ENCODE results near the gene EDN1.

The EDN1 gene

DNA sequence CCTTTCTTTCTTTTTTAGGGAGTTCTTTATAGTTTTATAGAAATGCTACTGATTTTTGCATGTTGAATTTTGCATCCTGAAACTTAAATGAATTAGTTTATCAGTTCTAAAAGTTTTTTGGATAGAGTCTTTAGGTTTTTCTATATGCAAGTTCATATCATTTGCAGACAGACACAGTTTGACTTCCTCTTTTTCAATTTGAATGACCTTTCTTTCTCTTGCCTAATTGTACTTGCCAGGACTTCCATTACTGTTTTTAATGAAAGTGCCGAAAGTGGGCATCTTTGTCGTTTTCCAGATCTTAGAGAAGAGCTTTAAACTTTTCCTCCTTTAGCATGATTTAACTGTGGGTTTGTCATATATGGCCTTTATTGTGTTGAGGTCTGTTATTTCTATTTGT is 21.1 kb upstream of the EDN1 start:
- no peak for DNase-seq (ENCODE audit: low read depth in 1 of 2, low spot score in 1 of 2)

DNA sequence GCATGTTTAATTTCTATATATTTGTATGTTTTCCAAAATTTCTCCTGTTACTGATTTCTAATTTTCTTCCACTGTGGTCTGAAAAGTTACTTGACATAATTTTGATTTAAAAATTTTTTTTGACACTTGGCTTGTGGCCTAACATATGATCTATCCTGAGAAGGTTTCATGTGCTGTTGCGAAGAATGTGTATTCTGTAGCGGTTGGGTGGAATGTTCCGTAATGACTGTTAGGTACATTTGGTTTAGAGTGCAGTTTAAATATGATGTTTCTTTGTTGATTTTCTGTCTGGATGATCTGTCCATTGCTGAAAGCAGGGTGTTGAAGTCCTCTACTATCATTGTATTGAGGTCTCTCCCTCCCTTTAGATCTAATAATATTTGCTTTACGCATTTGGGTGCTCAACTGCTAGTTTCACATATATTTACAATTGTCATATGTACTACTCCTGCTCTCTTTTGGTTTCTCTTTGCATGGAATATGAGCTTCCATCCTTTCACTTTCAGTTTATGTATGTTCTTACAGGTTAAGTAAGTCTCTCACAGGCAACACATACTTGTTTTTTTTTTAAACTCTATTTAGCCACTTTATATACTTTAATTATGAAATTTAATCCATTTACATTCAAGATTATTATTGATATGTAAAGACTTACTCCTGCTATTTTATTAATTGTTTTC is 19.5 kb upstream of the EDN1 start:
- no peak for DNase-seq (ENCODE audit: low read depth in 1 of 2, low spot score in 1 of 2)

DNA sequence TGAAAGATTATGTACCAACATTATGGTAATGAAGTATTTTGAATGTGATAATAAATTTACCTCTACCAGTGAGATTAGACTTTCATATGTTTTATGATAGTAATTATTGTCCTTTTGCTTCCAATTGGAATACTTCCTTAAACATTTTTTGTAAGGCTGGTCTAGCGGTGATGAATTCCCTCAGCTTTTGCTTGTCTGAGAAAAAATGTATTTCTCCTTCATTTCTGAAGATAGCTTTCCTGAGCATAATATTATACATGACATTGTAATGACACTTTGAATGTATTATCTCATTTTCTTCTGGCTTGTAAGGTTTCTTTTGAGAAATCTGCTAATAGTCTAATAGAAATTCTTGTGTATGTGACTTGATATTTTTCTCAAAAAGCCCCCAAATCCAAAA is 18.6 kb upstream of the EDN1 start:
- no peak for DNase-seq (ENCODE audit: low read depth in 1 of 2, low spot score in 1 of 2)

DNA sequence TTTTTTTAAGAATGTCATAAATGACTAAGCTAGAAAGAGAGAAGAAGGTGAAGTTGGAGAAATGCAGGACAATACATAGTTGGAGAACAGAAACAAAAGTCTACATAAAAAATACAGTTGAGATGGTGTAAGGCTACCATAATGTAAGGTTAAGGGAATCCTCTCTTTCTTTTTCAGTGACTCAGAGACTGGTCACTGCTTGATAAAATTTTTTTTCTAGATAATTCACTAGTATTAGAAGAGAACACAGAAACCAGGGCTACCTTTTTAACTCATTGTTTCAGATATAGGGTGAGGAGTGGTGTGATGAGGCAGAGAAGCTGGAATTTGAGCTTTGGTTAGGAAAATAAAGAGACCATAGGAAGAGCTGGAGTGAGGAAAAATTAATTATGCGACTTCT is 18.2 kb upstream of the EDN1 start:
- DNase-seq (ENCODE audit: low read depth in 1 of 2, low spot score in 1 of 2) = no peak

- no peak for DNase-seq (ENCODE audit: low read depth in 1 of 2, low spot score in 1 of 2)
These were observed 15.1 kb upstream of the EDN1 start for GRCh38 chr6:12275107-12275506.

DNA sequence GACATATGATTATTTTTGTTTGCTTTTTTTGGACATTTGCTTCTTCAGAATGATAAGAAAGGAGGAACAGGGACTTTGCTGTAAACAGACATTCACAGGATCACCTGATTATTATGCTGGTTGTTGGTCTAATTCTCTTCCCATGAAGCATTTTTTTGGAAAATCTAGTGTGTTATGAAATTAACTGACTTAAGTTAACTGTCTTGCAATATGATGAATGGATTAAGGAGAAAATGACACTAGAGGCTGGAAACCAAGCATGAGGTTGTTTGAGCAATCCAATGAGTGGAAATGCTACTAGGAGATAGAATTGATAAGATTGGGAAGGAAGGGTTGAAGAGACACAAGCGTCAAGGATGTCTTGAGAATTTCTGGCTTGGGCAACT is 13.2 kb upstream of the EDN1 start:
- no peak for DNase-seq (ENCODE audit: low read depth in 1 of 2, low spot score in 1 of 2)

DNA sequence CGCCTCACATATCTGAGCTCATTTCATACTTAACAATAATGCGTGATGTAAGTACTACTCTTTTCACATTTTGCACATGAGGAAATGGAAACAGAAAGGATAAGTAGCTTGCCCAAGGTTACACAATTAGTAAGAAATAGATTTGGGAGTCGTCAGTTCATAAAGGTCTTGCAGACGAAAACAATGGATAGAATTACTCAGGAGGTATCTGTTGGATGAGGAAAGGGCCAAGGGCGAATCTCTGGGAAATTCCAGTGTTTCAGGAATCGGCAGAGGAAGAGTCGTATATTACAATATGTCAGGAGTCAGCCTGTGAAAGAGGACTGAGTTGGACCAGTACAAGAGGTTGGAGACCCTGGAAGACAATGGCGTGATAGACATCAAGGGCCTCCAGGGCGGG is 12.8 kb upstream of the EDN1 start:
- no peak for DNase-seq (ENCODE audit: low read depth in 1 of 2, low spot score in 1 of 2)

DNA sequence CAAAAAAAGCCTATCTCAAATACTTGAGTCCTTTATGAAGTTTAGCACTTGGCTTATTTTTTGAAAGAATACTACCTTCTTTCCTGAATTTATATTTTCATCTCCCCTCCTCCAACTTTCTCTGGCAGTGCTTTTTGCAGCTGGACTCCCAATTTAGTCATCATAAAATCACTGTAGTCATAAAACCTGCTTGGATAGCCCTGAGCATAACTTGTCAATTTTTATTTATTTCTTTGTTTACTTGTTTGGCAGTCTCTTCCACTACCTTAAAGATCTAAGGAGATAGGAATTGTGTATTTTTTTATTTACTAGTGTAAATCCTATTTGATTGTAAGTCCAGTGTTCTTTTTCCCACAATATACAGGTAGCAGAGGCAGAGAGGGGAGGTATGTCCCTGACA is 11.2 kb upstream of the EDN1 start:
- no peak for DNase-seq (ENCODE audit: low read depth in 1 of 2, low spot score in 1 of 2)

- DNase-seq (ENCODE audit: low read depth in 1 of 2, low spot score in 1 of 2) = no peak
These were observed 10.7 kb upstream of the EDN1 start for GRCh38 chr6:12279322-12280091.

DNA sequence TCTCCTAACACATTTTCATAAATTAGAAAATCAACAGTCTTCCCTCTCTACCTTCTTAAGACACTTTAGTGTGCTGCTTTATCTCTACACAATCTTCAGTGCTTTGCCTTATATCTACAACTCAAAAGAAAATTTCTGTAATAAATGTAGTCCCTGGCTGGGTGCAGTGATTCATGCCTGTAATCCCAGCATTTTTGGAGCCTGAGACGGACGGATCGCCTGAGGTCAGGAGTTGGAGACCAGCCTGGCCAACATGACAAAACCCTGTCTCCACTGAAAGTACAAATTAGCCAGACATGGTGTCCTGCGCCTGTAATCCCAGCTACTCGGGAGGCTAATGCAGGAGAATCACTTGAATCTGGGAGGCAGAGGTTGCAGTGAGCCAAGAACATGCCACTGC is 9.7 kb upstream of the EDN1 start:
- no peak for DNase-seq (ENCODE audit: low read depth in 1 of 2, low spot score in 1 of 2)

DNA sequence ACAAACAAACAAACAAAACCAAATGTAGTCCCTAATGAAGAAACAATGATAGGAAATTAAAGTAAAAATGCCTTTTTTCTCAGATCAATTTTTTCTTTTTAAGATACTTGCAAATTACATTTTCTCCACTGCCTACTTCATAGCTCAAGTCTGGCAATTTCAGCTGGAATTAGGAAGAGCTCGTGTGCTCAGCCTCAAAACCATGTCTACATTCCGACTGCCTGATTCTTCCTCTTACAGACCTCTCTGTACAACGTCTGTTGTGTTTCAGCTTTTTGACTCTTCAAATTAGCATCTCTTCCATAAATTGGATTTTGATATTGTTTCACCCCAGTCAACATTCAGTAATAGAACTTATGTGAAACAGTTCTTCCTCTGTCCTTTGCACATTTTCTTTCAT is 9.3 kb upstream of the EDN1 start:
- DNase-seq (ENCODE audit: low read depth in 1 of 2, low spot score in 1 of 2) = no peak

- DNase-seq (ENCODE audit: low read depth in 1 of 2, low spot score in 1 of 2) = no peak
These were observed 6.3 kb upstream of the EDN1 start for GRCh38 chr6:12283904-12284303.

DNA sequence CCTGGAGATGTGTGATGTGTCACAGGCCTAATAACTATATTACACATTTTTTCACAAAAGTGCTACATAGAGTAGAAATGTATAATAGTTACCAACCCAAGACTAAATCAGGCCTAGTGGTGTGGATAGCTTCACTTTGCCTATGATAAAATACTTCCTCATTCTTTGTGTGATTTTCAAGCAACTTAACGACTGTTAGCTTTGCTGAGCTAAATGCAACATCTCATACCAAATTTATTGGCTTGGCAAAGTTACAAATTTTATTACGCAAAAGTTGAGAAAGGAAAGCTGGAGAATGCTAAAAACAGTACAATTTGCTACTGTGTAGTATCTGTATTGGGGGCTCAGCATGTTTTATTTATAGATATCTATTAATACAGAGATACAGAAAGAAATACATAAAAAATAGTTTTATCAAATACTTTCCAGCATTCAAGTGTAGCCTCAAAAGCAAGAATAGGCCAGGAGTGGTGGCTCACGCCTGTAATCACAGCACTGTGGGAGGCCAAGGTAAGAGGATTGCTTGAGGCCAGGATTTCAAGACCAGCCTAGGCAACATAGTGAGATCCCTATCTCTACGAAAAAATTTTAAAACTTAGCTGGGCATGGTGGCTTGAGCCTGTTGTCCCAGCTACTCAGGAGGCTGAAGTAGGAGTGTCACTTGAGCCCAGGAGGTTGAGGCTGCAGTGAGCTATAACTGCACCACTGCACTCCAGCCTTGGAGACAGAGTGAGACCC is 3.6 kb upstream of the EDN1 start:
- DNase-seq (ENCODE audit: low read depth in 1 of 2, low spot score in 1 of 2) = no peak

DNA sequence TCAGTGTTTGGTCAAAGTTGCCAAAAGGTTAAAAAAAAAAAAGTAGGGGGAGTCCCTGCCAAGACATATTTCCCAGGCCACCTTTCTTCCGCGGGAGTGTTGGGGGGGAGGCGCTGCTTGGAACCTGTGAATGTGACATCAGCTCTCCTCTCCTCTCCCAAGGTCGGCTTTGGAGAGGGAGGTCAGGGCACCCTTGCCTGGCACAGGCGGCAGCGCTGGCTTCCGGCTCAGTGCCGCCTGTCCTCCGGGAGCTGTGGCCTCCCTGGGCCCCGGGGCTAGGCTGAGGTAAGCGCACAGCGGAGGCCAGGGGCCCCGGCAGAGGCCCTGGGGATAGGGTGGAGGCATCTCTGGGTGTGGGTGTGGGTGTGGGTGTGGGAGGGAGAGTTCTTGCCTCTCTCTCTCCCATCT is 1.9 kb upstream of the EDN1 start:
- no peak for DNase-seq (ENCODE audit: low read depth in 1 of 2, low spot score in 1 of 2)

GRCh38 chr6:12288914-12289313 is 1.2 kb upstream of the EDN1 start:
- DNase-seq (ENCODE audit: low read depth in 1 of 2, low spot score in 1 of 2) = no peak

GRCh38 chr6:12289365-12289919 is 719 bp upstream of the EDN1 start:
- no peak for DNase-seq (ENCODE audit: low read depth in 1 of 2, low spot score in 1 of 2)

GRCh38 chr6:12291071-12291838 is 1.1 kb downstream of the EDN1 start:
- no peak for DNase-seq (ENCODE audit: low read depth in 1 of 2, low spot score in 1 of 2)

- no peak for DNase-seq (ENCODE audit: low read depth in 1 of 2, low spot score in 1 of 2)
These were observed 1.9 kb downstream of the EDN1 start for GRCh38 chr6:12291839-12292604.

DNA sequence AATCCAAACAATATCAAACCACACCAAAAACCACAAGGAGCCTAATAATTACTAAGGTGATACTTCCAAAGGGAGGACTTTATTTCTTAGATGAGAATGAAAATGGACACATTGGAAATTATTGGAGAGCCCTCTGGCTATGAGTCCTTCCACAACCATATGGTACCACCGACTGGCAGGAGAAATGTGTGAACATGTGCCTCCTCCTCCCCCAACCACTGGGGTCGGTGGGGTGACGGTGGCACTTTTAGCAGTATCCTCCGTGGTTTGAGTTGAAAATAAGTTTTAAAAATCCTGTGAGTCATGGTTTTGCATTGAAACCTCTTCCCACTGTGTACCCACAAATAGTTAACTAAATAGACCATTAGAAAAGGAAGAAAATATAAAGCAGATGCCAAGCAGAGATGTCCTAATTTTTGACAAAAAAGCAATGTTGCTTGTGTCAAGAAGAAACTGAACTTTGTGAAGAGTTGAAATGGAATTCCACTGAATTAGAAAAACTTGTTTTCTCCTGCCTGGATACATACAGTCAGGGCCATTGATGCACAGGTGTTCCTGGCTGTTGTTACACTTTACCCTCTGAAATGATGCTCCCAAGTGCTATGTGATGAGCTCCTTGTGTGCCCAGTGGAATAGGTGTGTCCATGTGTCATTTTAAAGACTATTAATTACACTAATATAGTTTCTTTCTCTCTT is 3.2 kb downstream of the EDN1 start:
- no peak for DNase-seq (ENCODE audit: low read depth in 1 of 2, low spot score in 1 of 2)

Measured in activated T-helper 1 cell treated with anti-CD3 and anti-CD28 coated beads, Interleukin-2, amount 50 U/mL, for 16 hours (primary cell).